Measurements from ENCODE around the gene ARHGDIG.

ARHGDIG gene

DNA sequence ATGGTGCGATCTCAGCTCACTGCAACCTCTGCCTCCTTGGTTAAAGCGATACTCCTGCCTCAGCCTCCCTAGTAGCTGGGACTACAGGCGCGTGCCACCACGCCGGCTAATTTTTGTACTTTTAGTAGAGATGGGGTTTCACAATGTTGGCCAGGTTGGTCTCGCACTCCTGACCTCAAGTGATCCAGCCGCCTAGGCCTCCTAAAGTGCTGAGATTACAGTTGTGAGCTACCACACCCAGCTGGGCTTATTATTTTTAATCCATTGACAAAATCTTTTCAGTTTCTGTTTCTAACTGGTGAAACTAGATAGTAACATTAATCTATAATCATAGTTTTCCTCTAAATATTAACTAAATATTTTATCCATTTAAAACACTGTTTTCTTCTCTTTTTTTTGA lies 39.8 kb upstream of the ARHGDIG start:
- Histone ChIP-seq H3K23ac (ENCODE audit: low read depth, low read length, poor library complexity) (no peak overlapping the region), H3K4me2 (ENCODE audit: insufficient read depth, low read length, poor library complexity, severe bottlenecking) (no peak overlapping the region), H2AK5ac (ENCODE audit: low read depth, low read length) (no peak overlapping the region), H4K91ac (ENCODE audit: low read depth, low read length, poor library complexity) (no peak overlapping the region), H3K27me3 (ENCODE audit: control insufficient read depth in 3 of 3, insufficient read depth in 3 of 3, low read depth in 1 of 3, low read length in 3 of 3) (no peaks in the 10 kb centered on the region), H3K4me3 (ENCODE audit: low read length in 2 of 2) (no peak overlapping the region), H3K4me1 (ENCODE audit: control insufficient read depth in 2 of 2, insufficient read depth in 1 of 2, low read depth in 1 of 2, low read length in 2 of 2) (no peaks in the 10 kb centered on the region), H3K14ac (ENCODE audit: low read length) (no peak overlapping the region), H4K8ac (ENCODE audit: low read depth, low read length) (no peak overlapping the region), H3K9me3 (replicated peaks in 1 of 2; ENCODE audit: control insufficient read depth in 2 of 2, insufficient read depth in 1 of 2, low read depth in 1 of 2, low read length in 2 of 2) (no peaks in the 10 kb centered on the region), H3K27ac (replicated peaks; ENCODE audit: low read length) (no peak overlapping the region), H2BK15ac (ENCODE audit: low read length) (no peak overlapping the region), H3K9ac (ENCODE audit: low read depth, low read length, poor library complexity) (no peak overlapping the region), H2BK120ac (ENCODE audit: low read depth, low read length) (no peak overlapping the region), H3K4ac (ENCODE audit: low read length) (no peak overlapping the region), H3K18ac (ENCODE audit: low read length) (no peak overlapping the region), H2BK5ac (ENCODE audit: low read length) (no peak overlapping the region), H3K36me3 (replicated peaks in 1 of 2; ENCODE audit: control insufficient read depth in 2 of 2, insufficient read depth in 2 of 2, low read length in 2 of 2) (peaks cover 5 to 18% of the 10 kb centered on the region in 2 donors), H3K79me1 (ENCODE audit: low read depth, low read length) (peaks cover 15% of the 10 kb centered on the region), H2BK12ac (ENCODE audit: low read length) (no peak overlapping the region), H2AFZ (ENCODE audit: low read length) (no peak overlapping the region)
- WGBS, 2 donors (ENCODE audit: extremely low coverage in 2 of 2, insufficient read length in 2 of 2, insufficient replicate concordance in 1 of 2), result no CpG with 5 or more reads among the region's 8 CpGs
- no peak for DNase-seq (ENCODE audit: low spot score)

DNA sequence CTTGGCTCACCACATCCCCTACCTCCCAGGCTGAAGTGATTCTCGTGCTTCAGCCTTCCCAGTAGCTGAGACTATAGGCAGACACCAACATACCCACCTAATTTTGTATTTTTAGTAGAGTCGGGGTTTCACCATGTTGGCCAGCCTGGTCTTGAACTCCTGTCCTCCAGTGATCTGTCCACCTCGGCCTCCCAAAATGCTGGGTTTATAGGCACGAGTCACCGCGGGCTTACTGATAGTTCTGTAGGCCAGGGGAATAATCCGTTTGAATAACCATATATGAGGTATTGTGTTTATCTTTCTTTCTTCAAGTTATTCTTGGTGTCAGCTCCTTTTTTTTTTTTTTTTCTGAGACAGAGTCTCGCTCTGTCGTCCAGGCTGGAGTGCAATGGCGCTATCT lies 38.1 kb upstream of the ARHGDIG start:
- no peak overlapping the region for H2AK5ac ChIP-seq (ENCODE audit: low read depth, low read length)
- no peak overlapping the region for H3K4ac ChIP-seq (ENCODE audit: low read length)
- peaks cover 15% of the 10 kb centered on the region for H3K79me1 ChIP-seq (ENCODE audit: low read depth, low read length)
- no peak overlapping the region for H2BK120ac ChIP-seq (ENCODE audit: low read depth, low read length)
- H3K4me3 ChIP-seq (ENCODE audit: low read length in 2 of 2), result no peak overlapping the region
- H3K9ac ChIP-seq (ENCODE audit: low read depth, low read length, poor library complexity), result no peak overlapping the region
- H4K91ac ChIP-seq (ENCODE audit: low read depth, low read length, poor library complexity), result no peak overlapping the region
- H2BK12ac ChIP-seq (ENCODE audit: low read length), result no peak overlapping the region
- H3K4me2 ChIP-seq (ENCODE audit: insufficient read depth, low read length, poor library complexity, severe bottlenecking), result no peak overlapping the region
- no peak overlapping the region for H2BK5ac ChIP-seq (ENCODE audit: low read length)
- H2AFZ ChIP-seq (ENCODE audit: low read length), result no peak overlapping the region
- no peak overlapping the region for H2BK15ac ChIP-seq (ENCODE audit: low read length)
- H3K27me3 ChIP-seq (ENCODE audit: control insufficient read depth in 3 of 3, insufficient read depth in 3 of 3, low read depth in 1 of 3, low read length in 3 of 3), result no peaks in the 10 kb centered on the region
- H3K36me3 ChIP-seq (replicated peaks in 1 of 2; ENCODE audit: control insufficient read depth in 2 of 2, insufficient read depth in 2 of 2, low read length in 2 of 2), result peaks cover 3 to 14% of the 10 kb centered on the region in 2 donors
- H3K14ac ChIP-seq (ENCODE audit: low read length), result no peak overlapping the region
- WGBS, 2 donors (ENCODE audit: extremely low coverage in 2 of 2, insufficient read length in 2 of 2, insufficient replicate concordance in 1 of 2), result no CpG with 5 or more reads among the region's 10 CpGs
- no peaks in the 10 kb centered on the region for H3K4me1 ChIP-seq (ENCODE audit: control insufficient read depth in 2 of 2, insufficient read depth in 1 of 2, low read depth in 1 of 2, low read length in 2 of 2)
- no peak for DNase-seq (ENCODE audit: low spot score)
- no peak overlapping the region for H3K23ac ChIP-seq (ENCODE audit: low read depth, low read length, poor library complexity)
- H3K9me3 ChIP-seq (replicated peaks in 1 of 2; ENCODE audit: control insufficient read depth in 2 of 2, insufficient read depth in 1 of 2, low read depth in 1 of 2, low read length in 2 of 2), result no peaks in the 10 kb centered on the region
- no peak overlapping the region for H3K27ac ChIP-seq (replicated peaks; ENCODE audit: low read length)
- no peak overlapping the region for H3K18ac ChIP-seq (ENCODE audit: low read length)
- no peak overlapping the region for H4K8ac ChIP-seq (ENCODE audit: low read depth, low read length)

DNA sequence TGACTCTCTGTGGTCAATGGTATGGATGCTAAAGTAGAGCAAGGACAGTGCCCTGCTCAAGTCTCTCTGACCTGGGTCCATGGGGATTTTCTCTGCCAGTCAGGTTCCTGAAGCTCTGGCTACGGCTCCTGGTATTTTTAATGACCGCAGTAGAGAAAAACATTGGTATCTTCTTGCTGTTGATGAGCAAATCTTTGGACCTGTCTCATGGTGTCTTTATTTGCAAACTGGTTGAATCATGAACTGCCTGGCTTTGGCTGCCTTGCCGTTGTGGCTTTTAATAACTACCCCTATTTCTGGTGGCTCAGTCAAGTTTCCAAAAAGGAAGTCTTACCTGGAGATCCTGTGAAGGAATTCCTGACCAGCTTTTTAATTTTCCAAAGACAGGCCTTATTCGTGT lies 37.0 kb upstream of the ARHGDIG start:
- H3K18ac ChIP-seq (ENCODE audit: low read length), result no peak overlapping the region
- no peak overlapping the region for H3K9ac ChIP-seq (ENCODE audit: low read depth, low read length, poor library complexity)
- H3K27ac ChIP-seq (replicated peaks; ENCODE audit: low read length), result no peak overlapping the region
- H4K8ac ChIP-seq (ENCODE audit: low read depth, low read length), result no peak overlapping the region
- H3K9me3 ChIP-seq (replicated peaks in 1 of 2; ENCODE audit: control insufficient read depth in 2 of 2, insufficient read depth in 1 of 2, low read depth in 1 of 2, low read length in 2 of 2), result no peaks in the 10 kb centered on the region
- H3K4me3 ChIP-seq (ENCODE audit: low read length in 2 of 2), result no peak overlapping the region
- no peak for DNase-seq (ENCODE audit: low spot score)
- H4K91ac ChIP-seq (ENCODE audit: low read depth, low read length, poor library complexity), result no peak overlapping the region
- H2BK120ac ChIP-seq (ENCODE audit: low read depth, low read length), result no peak overlapping the region
- H3K14ac ChIP-seq (ENCODE audit: low read length), result no peak overlapping the region
- peaks cover 1 to 13% of the 10 kb centered on the region in 2 donors for H3K36me3 ChIP-seq (replicated peaks in 1 of 2; ENCODE audit: control insufficient read depth in 2 of 2, insufficient read depth in 2 of 2, low read length in 2 of 2)
- no peak overlapping the region for H3K4me2 ChIP-seq (ENCODE audit: insufficient read depth, low read length, poor library complexity, severe bottlenecking)
- WGBS, 2 donors (ENCODE audit: extremely low coverage in 2 of 2, insufficient read length in 2 of 2, insufficient replicate concordance in 1 of 2), result no CpG with 5 or more reads among the region's 4 CpGs
- no peak overlapping the region for H2BK5ac ChIP-seq (ENCODE audit: low read length)
- no peaks in the 10 kb centered on the region for H3K4me1 ChIP-seq (ENCODE audit: control insufficient read depth in 2 of 2, insufficient read depth in 1 of 2, low read depth in 1 of 2, low read length in 2 of 2)
- H3K27me3 ChIP-seq (ENCODE audit: control insufficient read depth in 3 of 3, insufficient read depth in 3 of 3, low read depth in 1 of 3, low read length in 3 of 3), result peaks cover 0 to 2% (median 0%) of the 10 kb centered on the region in 3 experiments
- H2BK15ac ChIP-seq (ENCODE audit: low read length), result no peak overlapping the region
- H2AFZ ChIP-seq (ENCODE audit: low read length), result no peak overlapping the region
- no peak overlapping the region for H2BK12ac ChIP-seq (ENCODE audit: low read length)
- no peak overlapping the region for H2AK5ac ChIP-seq (ENCODE audit: low read depth, low read length)
- no peak overlapping the region for H3K23ac ChIP-seq (ENCODE audit: low read depth, low read length, poor library complexity)
- H3K4ac ChIP-seq (ENCODE audit: low read length), result no peak overlapping the region
- H3K79me1 ChIP-seq (ENCODE audit: low read depth, low read length), result peaks cover 13% of the 10 kb centered on the region

DNA sequence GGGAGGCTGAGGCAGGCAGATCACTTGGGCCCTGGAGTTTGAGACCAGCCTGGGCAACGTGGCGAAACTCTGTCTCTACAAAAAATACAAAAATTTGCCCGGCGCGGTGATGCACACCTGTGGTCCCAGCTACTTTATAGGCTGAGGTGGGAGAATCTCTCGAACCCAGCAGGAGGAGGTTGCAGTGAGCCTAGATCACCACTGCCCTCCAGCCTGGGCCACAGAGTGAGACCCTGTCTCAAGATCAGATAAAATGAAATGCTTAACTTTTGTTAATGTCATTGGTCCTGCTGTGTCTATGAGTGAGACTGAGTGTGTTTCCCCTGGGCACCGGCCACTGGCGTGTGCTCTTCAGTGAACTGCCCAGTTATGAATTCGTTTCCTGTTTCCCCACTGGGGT lies 35.3 kb upstream of the ARHGDIG start:
- H2BK5ac ChIP-seq (ENCODE audit: low read length), result no peak overlapping the region
- no peak overlapping the region for H2AK5ac ChIP-seq (ENCODE audit: low read depth, low read length)
- H2AFZ ChIP-seq (ENCODE audit: low read length), result no peak overlapping the region
- no peak overlapping the region for H2BK120ac ChIP-seq (ENCODE audit: low read depth, low read length)
- no peak overlapping the region for H2BK15ac ChIP-seq (ENCODE audit: low read length)
- H3K36me3 ChIP-seq (replicated peaks in 1 of 2; ENCODE audit: control insufficient read depth in 2 of 2, insufficient read depth in 2 of 2, low read length in 2 of 2), result peaks cover 5 to 28% of the 10 kb centered on the region in 2 donors
- no peak overlapping the region for H3K14ac ChIP-seq (ENCODE audit: low read length)
- H3K18ac ChIP-seq (ENCODE audit: low read length), result no peak overlapping the region
- H3K27ac ChIP-seq (replicated peaks; ENCODE audit: low read length), result no peak overlapping the region
- WGBS, 2 donors (ENCODE audit: extremely low coverage in 2 of 2, insufficient read length in 2 of 2, insufficient replicate concordance in 1 of 2), result no CpG with 5 or more reads among the region's 9 CpGs
- no peaks in the 10 kb centered on the region for H3K9me3 ChIP-seq (replicated peaks in 1 of 2; ENCODE audit: control insufficient read depth in 2 of 2, insufficient read depth in 1 of 2, low read depth in 1 of 2, low read length in 2 of 2)
- no peak overlapping the region for H3K23ac ChIP-seq (ENCODE audit: low read depth, low read length, poor library complexity)
- H3K27me3 ChIP-seq (ENCODE audit: control insufficient read depth in 3 of 3, insufficient read depth in 3 of 3, low read depth in 1 of 3, low read length in 3 of 3), result peaks cover 0 to 2% (median 0%) of the 10 kb centered on the region in 3 experiments
- H3K79me1 ChIP-seq (ENCODE audit: low read depth, low read length), result peaks cover 16% of the 10 kb centered on the region
- no peak overlapping the region for H4K91ac ChIP-seq (ENCODE audit: low read depth, low read length, poor library complexity)
- H2BK12ac ChIP-seq (ENCODE audit: low read length), result no peak overlapping the region
- peaks cover 0 to 2% of the 10 kb centered on the region in 2 donors for H3K4me1 ChIP-seq (ENCODE audit: control insufficient read depth in 2 of 2, insufficient read depth in 1 of 2, low read depth in 1 of 2, low read length in 2 of 2)
- no peak for DNase-seq (ENCODE audit: low spot score)
- no peak overlapping the region for H4K8ac ChIP-seq (ENCODE audit: low read depth, low read length)
- H3K4me2 ChIP-seq (ENCODE audit: insufficient read depth, low read length, poor library complexity, severe bottlenecking), result no peak overlapping the region
- no peak overlapping the region for H3K4me3 ChIP-seq (ENCODE audit: low read length in 2 of 2)
- H3K4ac ChIP-seq (ENCODE audit: low read length), result no peak overlapping the region
- no peak overlapping the region for H3K9ac ChIP-seq (ENCODE audit: low read depth, low read length, poor library complexity)
